ENCODE results near the gene CCS. TPM values are rescaled to one million over a fixed set of nuclear protein-coding genes. Genes with fewer than 3 reads are reported as not detected.

CCS gene
- total and polyA plus RNA-seq, 2 experiments from 2014 or later, result 86.6 to 117 TPM

DNA sequence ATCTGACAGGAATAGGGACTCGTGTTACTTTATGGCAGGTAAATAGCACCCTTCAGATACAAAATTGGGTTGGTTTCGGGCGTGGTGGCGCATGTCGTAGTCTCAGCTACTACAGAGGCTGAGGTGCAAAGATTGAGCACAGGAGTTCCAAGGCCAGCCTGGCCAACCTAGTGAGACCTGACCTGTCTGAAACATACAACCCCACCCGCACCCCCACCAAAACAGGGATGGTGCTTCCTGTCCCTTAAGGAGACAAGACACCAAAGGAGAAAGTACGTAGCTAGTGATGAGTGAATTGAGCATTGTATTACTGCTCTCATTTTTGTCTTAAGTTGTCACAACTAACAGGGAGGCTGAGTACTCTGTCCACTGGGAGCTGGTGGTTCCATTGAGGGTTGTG, 59.7 kb downstream of the CCS start:
- H3K9me3 ChIP-seq (ENCODE audit: low read depth), result no peaks in the 10 kb centered on the region
- no peak overlapping the region for H3K4me3 ChIP-seq
- DNase-seq (ENCODE audit: low read depth in 1 of 2, low spot score in 1 of 2), result no peak
- no peaks in the 10 kb centered on the region for H3K4me1 ChIP-seq (ENCODE audit: low read depth)
- no peaks in the 10 kb centered on the region for H3K27me3 ChIP-seq
- TF ChIP-seq, protein P1, sequence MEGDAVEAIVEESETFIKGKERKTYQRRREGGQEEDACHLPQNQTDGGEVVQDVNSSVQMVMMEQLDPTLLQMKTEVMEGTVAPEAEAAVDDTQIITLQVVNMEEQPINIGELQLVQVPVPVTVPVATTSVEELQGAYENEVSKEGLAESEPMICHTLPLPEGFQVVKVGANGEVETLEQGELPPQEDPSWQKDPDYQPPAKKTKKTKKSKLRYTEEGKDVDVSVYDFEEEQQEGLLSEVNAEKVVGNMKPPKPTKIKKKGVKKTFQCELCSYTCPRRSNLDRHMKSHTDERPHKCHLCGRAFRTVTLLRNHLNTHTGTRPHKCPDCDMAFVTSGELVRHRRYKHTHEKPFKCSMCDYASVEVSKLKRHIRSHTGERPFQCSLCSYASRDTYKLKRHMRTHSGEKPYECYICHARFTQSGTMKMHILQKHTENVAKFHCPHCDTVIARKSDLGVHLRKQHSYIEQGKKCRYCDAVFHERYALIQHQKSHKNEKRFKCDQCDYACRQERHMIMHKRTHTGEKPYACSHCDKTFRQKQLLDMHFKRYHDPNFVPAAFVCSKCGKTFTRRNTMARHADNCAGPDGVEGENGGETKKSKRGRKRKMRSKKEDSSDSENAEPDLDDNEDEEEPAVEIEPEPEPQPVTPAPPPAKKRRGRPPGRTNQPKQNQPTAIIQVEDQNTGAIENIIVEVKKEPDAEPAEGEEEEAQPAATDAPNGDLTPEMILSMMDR (IDR thresholded peaks at IDR 0.05; ENCODE audit: low read depth, low read length), result no peak
- no peak overlapping the region for H3K27ac ChIP-seq
- H3K36me3 ChIP-seq, result peaks cover 12% of the 10 kb centered on the region

DNA sequence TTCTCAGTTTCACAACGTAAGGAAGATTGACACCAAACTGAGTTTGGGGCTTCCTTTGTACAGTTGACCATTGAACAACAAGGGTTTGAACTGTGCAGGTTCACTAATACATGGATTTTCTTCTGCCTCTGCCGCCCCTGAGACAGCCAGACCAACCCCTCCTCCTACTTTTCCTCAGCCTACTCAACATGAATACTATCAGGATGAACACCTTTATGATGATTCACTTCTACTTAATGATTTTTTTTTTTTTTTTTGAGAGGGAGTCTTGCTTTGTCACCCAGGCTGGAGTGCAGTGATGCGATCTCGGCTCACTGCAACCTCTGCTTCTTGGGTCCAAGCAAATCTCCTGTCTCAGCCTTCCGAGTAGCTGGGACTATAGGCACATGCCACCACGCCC, 60.1 kb downstream of the CCS start:
- Histone ChIP-seq H3K27ac (no peak overlapping the region), H3K4me1 (ENCODE audit: low read depth) (no peaks in the 10 kb centered on the region), H3K27me3 (no peaks in the 10 kb centered on the region), H3K9me3 (ENCODE audit: low read depth) (no peaks in the 10 kb centered on the region), H3K4me3 (no peak overlapping the region), H3K36me3 (peaks cover 12% of the 10 kb centered on the region)
- DNase-seq (ENCODE audit: low read depth in 1 of 2, low spot score in 1 of 2), result no peak
- TF ChIP-seq, protein P1 (IDR thresholded peaks at IDR 0.05; ENCODE audit: low read depth, low read length), result no peak

Other genes with a start within 250 kb of the CCS start
- 29.3 and 33.2 TPM in 2 replicates for gene BRMS1, start 248.1 kb upstream of the CCS start, total RNA-seq
- 33.8 and 37.3 TPM in 2 replicates for gene BRMS1, start 248.1 kb upstream of the CCS start, polyA plus RNA-seq
- gene B4GAT1, start 245.6 kb upstream of the CCS start, total RNA-seq, result 138 and 194 TPM in 2 replicates
- gene B4GAT1, start 245.6 kb upstream of the CCS start, polyA plus RNA-seq, result 129 and 174 TPM in 2 replicates
- gene SLC29A2, start 221.4 kb upstream of the CCS start, total RNA-seq, result 30.2 and 36.8 TPM in 2 replicates
- gene SLC29A2, start 221.4 kb upstream of the CCS start, polyA plus RNA-seq, result 32.6 and 50.2 TPM in 2 replicates
- 1.2 TPM in 2 replicates for gene NPAS4, start 172.2 kb upstream of the CCS start, total RNA-seq
- gene NPAS4, start 172.2 kb upstream of the CCS start, polyA plus RNA-seq, result 1.5 TPM in 1 of 2 replicates, not detected in the other
- gene MRPL11, start 154.3 kb upstream of the CCS start, total RNA-seq, result 48.4 and 70.3 TPM in 2 replicates
- 64.1 and 75.8 TPM in 2 replicates for gene MRPL11, start 154.3 kb upstream of the CCS start, polyA plus RNA-seq
- 19.9 and 30.9 TPM in 2 replicates for gene PELI3, start 126.3 kb upstream of the CCS start, total RNA-seq
- gene PELI3, start 126.3 kb upstream of the CCS start, polyA plus RNA-seq, result 16.4 and 20.5 TPM in 2 replicates
- 21.9 and 60.7 TPM in 2 replicates for gene DPP3, start 112.8 kb upstream of the CCS start, total RNA-seq
- gene DPP3, start 112.8 kb upstream of the CCS start, polyA plus RNA-seq, result 20.8 and 44.9 TPM in 2 replicates
- 100 and 106 TPM in 2 replicates for gene BBS1, start 82.5 kb upstream of the CCS start, total RNA-seq
- gene BBS1, start 82.5 kb upstream of the CCS start, polyA plus RNA-seq, result 59.7 and 62.7 TPM in 2 replicates
- 14.7 and 21.6 TPM in 2 replicates for gene ZDHHC24, start 47.1 kb upstream of the CCS start, total RNA-seq
- gene ZDHHC24, start 47.1 kb upstream of the CCS start, polyA plus RNA-seq, result 15.2 and 16.9 TPM in 2 replicates
- gene ACTN3, start 46.3 kb upstream of the CCS start, total RNA-seq, result 74.2 and 189 TPM in 2 replicates
- 111 and 322 TPM in 2 replicates for gene ACTN3, start 46.3 kb upstream of the CCS start, polyA plus RNA-seq
- gene CTSF, start 24.6 kb upstream of the CCS start, total RNA-seq, result 15.2 and 45.6 TPM in 2 replicates
- 16.8 and 51.0 TPM in 2 replicates for gene CTSF, start 24.6 kb upstream of the CCS start, polyA plus RNA-seq
- 2.7 and 3.9 TPM in 2 replicates for gene CCDC87, start 122 bp upstream of the CCS start, total RNA-seq
- gene CCDC87, start 122 bp upstream of the CCS start, polyA plus RNA-seq, result 1.2 and 4.8 TPM in 2 replicates
- gene RBM14, start 23.4 kb downstream of the CCS start, total RNA-seq, result 74.6 and 90.6 TPM in 2 replicates
- gene RBM14, start 23.4 kb downstream of the CCS start, polyA plus RNA-seq, result 95.2 and 111 TPM in 2 replicates
- gene RBM4, start 45.5 kb downstream of the CCS start, total RNA-seq, result 142 and 146 TPM in 2 replicates
- gene RBM4, start 45.5 kb downstream of the CCS start, polyA plus RNA-seq, result 206 and 241 TPM in 2 replicates
- gene RBM4B, start 84.7 kb downstream of the CCS start, total RNA-seq, result 25.7 and 30.2 TPM in 2 replicates
- 62.3 and 62.6 TPM in 2 replicates for gene RBM4B, start 84.7 kb downstream of the CCS start, polyA plus RNA-seq
- 23.1 and 27.4 TPM in 2 replicates for gene SPTBN2, start 136.0 kb downstream of the CCS start, total RNA-seq
- 6.0 and 15.0 TPM in 2 replicates for gene SPTBN2, start 136.0 kb downstream of the CCS start, polyA plus RNA-seq

Measured in cardiac muscle cell (in vitro differentiated cells and primary cell).